Measurements from ENCODE around the gene CCL18.

The CCL18 gene

GRCh38 chr17:36059406-36059805 lies 4.7 kb upstream of the CCL18 start:
- Histone ChIP-seq H3K4me3 (ENCODE audit: low read depth, low read length, poor library complexity, severe bottlenecking) (no peak overlapping the region), H4K20me1 (ENCODE audit: insufficient read depth, low read length) (no peaks in the 10 kb centered on the region), H3K79me2 (ENCODE audit: insufficient read depth, low read length) (no peaks in the 10 kb centered on the region), H3K4me1 (ENCODE audit: insufficient read depth, low read length, severe bottlenecking) (no peaks in the 10 kb centered on the region), H2AFZ (ENCODE audit: low read length) (no peak overlapping the region), H3K9me2 (ENCODE audit: low read depth, low read length) (no peaks in the 10 kb centered on the region), H3K4me2 (ENCODE audit: low read length) (no peak overlapping the region), H3K9me3 (ENCODE audit: low read length) (no peaks in the 10 kb centered on the region), H3K36me3 (ENCODE audit: insufficient read depth, low read length) (no peaks in the 10 kb centered on the region), H3K27me3 (ENCODE audit: insufficient read depth, low read length) (no peaks in the 10 kb centered on the region), H3K27ac (ENCODE audit: low read depth, low read length, poor library complexity, severe bottlenecking) (no peak overlapping the region), H3F3A (ENCODE audit: insufficient read depth, low read length) (no peaks in the 10 kb centered on the region), H3K9ac (ENCODE audit: low read length) (no peak overlapping the region)
- TF ChIP-seq CTCF (IDR thresholded peaks at IDR 0.05; ENCODE audit: low read length) (no peak), EZH2 (IDR thresholded peaks at IDR 0.05; ENCODE audit: borderline replicate concordance, low read length) (no peak)

DNA sequence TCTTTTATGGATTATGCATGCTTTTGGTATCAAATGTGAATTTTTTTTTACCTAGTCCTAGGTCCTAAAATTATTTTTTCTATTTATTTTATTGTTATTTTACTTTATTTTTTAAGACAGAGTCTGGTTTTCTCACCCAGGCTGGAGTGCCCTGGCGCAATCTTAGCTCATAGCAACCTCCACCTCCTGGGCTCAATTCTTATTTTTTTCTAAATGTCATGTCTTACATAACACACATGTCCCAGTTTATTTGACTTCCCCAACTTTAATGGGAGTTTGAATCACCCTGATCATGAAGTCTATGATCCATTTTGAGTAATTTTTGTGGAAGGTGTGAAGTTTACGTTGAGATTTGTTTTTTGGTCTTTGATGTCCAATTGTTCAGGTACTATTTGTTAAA lies 3.3 kb upstream of the CCL18 start:
- Histone ChIP-seq H3F3A (ENCODE audit: insufficient read depth, low read length) (no peaks in the 10 kb centered on the region), H3K9me2 (ENCODE audit: low read depth, low read length) (no peaks in the 10 kb centered on the region), H3K79me2 (ENCODE audit: insufficient read depth, low read length) (no peaks in the 10 kb centered on the region), H3K27ac (ENCODE audit: low read depth, low read length, poor library complexity, severe bottlenecking) (no peak overlapping the region), H4K20me1 (ENCODE audit: insufficient read depth, low read length) (no peaks in the 10 kb centered on the region), H3K4me1 (ENCODE audit: insufficient read depth, low read length, severe bottlenecking) (no peaks in the 10 kb centered on the region), H3K4me3 (ENCODE audit: low read depth, low read length, poor library complexity, severe bottlenecking) (no peak overlapping the region), H3K9ac (ENCODE audit: low read length) (no peak overlapping the region), H3K4me2 (ENCODE audit: low read length) (no peak overlapping the region), H3K9me3 (ENCODE audit: low read length) (no peaks in the 10 kb centered on the region), H3K36me3 (ENCODE audit: insufficient read depth, low read length) (no peaks in the 10 kb centered on the region), H2AFZ (ENCODE audit: low read length) (no peak overlapping the region), H3K27me3 (ENCODE audit: insufficient read depth, low read length) (no peaks in the 10 kb centered on the region)
- no peak for TF ChIP-seq EZH2 (IDR thresholded peaks at IDR 0.05; ENCODE audit: borderline replicate concordance, low read length)
- TF ChIP-seq CTCF (IDR thresholded peaks at IDR 0.05; ENCODE audit: low read length), result no peak

DNA sequence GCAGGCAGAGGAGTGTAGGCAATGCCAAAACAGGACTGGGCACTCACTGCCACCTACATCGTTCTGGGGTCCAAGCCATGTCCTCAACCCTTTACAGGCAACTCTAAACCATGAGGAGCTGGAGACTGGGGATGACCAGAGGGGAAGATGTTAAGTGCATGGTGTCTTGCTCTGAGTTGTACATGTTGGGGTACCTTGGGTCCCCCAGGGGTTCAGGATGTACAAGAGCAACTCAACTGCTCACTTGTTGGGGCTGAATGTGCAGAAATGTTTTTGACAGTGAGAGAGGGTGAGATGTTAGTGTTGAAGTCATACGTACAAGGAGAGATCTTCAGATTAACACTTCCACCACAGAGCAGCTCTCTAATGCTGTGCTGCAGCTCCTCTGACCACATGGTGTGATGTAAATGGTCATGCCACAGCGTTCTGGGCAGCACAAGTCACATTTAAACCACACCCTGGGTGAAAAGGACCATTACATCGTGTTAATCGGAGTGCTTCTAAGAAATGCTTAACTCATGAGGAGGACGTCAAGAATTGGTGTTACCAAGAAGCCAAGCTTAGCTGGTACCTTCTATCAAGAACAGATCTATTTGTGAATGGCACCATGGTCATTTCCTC lies 2.4 kb downstream of the CCL18 start:
- H3K9me2 ChIP-seq (ENCODE audit: low read depth, low read length), result no peaks in the 10 kb centered on the region
- H3K79me2 ChIP-seq (ENCODE audit: insufficient read depth, low read length), result no peaks in the 10 kb centered on the region
- H2AFZ ChIP-seq (ENCODE audit: low read length), result no peak overlapping the region
- no peaks in the 10 kb centered on the region for H4K20me1 ChIP-seq (ENCODE audit: insufficient read depth, low read length)
- no peaks in the 10 kb centered on the region for H3K36me3 ChIP-seq (ENCODE audit: insufficient read depth, low read length)
- no peak overlapping the region for H3K27ac ChIP-seq (ENCODE audit: low read depth, low read length, poor library complexity, severe bottlenecking)
- H3K9me3 ChIP-seq (ENCODE audit: low read length), result no peaks in the 10 kb centered on the region
- H3K27me3 ChIP-seq (ENCODE audit: insufficient read depth, low read length), result 0 out of 2 replicates have a peak, but pooled peaks cover 8% of the 10 kb centered on the region
- no peaks in the 10 kb centered on the region for H3K4me1 ChIP-seq (ENCODE audit: insufficient read depth, low read length, severe bottlenecking)
- TF ChIP-seq EZH2 (IDR thresholded peaks at IDR 0.05; ENCODE audit: borderline replicate concordance, low read length), result no peak
- TF ChIP-seq CTCF (IDR thresholded peaks at IDR 0.05; ENCODE audit: low read length), result no peak
- H3F3A ChIP-seq (ENCODE audit: insufficient read depth, low read length), result no peaks in the 10 kb centered on the region
- H3K9ac ChIP-seq (ENCODE audit: low read length), result no peak overlapping the region
- H3K4me3 ChIP-seq (ENCODE audit: low read depth, low read length, poor library complexity, severe bottlenecking), result no peak overlapping the region
- no peak overlapping the region for H3K4me2 ChIP-seq (ENCODE audit: low read length)
